Fibroblast of lung (primary cell): Measurements from ENCODE around the gene C3orf20.

Source experiments
- EZH2 ChIP-seq: IDR thresholded peaks from 2 replicates; pipeline ENCODE4 v1.5.1; 2012; ENCODE audit warnings: low read length, control low read depth, mild to moderate bottlenecking; ENCODE audit errors: missing control alignments
- TF ChIP-seq, protein P1 (sequence below), 2 donors: IDR thresholded peaks in 1 of 2; conservative IDR thresholded peaks in 1 of 2; 1 replicate in 1 of 2; 2 replicates in 1 of 2; pipeline ENCODE4 v1.5.1; 2011 to 2012; ENCODE audit warnings: low read length in 2 of 2, control low read depth in 1 of 2, inconsistent platforms in 1 of 2, low read depth in 1 of 2, mild to moderate bottlenecking in 1 of 2

DNA sequence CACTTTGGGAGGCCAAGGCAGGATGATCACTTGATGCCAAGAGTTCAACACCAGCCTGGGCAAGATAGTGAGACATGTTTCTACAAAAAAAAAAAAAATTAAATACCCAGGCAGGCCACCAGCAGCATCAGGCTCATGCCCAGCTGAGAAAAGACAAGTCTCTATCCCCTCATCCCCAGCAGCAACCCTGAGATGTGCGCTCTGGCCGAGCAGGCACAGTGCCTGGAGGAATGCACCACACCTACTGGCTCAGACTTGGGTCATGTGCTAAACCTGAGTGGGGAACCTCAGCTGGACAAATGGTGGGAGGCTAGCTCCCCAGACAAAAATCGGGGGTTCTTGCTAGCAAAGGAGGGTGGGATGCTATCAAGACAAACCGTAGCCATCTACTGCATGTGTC is 33.6 kb upstream of the C3orf20 start:
- TF ChIP-seq, protein P1, sequence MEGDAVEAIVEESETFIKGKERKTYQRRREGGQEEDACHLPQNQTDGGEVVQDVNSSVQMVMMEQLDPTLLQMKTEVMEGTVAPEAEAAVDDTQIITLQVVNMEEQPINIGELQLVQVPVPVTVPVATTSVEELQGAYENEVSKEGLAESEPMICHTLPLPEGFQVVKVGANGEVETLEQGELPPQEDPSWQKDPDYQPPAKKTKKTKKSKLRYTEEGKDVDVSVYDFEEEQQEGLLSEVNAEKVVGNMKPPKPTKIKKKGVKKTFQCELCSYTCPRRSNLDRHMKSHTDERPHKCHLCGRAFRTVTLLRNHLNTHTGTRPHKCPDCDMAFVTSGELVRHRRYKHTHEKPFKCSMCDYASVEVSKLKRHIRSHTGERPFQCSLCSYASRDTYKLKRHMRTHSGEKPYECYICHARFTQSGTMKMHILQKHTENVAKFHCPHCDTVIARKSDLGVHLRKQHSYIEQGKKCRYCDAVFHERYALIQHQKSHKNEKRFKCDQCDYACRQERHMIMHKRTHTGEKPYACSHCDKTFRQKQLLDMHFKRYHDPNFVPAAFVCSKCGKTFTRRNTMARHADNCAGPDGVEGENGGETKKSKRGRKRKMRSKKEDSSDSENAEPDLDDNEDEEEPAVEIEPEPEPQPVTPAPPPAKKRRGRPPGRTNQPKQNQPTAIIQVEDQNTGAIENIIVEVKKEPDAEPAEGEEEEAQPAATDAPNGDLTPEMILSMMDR (conservative IDR thresholded peaks at IDR 0.05 in 1 of 2, IDR thresholded peaks at IDR 0.05 in 1 of 2; ENCODE audit: low read depth in 1 of 2, low read length in 2 of 2) = no peak
- TF ChIP-seq EZH2 = no peak
